ENCODE results near the gene MICA.
A peak's percentile ranks its signal among the peaks of the same experiment; 100 is the strongest.
"Not testable (repeated sequence)": the region's sequence is repeated elsewhere in the genome, so short reads cannot be mapped to it uniquely, and the experiment has no call there.

Gene MICA

DNA sequence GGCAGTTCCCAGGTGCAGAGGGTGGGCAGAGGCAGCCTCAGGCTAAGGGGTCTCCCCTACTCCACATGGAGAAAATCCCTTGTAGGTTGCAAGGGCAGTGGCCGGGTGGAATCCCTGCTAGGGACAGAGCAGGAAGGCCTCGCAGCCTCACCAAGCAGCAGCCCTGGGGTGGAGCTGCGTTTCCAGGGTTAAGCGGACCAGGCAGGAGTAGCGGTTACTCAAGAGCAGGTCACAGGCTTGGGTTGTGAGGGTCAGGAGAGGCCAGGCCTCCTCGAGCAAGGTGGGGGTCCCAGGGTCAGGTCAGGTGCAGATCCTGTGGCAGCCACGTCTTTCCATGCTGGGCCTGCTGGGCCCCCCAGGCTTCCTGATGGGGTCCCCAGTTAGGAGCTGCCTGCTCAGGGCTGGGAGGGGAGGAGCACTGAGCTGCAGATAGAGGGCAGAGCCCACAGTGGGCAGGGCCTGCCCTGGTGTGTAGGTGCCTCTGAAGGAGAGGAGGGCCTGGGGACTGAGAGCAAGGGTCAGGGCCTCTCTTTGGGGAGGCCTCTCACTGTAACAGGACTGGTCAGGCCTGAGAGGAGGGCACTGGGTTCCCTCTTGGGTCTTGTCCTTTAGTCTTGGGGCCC, 10.9 kb downstream of the MICA start:
- not testable (repeated sequence) for DNase-seq

DNA sequence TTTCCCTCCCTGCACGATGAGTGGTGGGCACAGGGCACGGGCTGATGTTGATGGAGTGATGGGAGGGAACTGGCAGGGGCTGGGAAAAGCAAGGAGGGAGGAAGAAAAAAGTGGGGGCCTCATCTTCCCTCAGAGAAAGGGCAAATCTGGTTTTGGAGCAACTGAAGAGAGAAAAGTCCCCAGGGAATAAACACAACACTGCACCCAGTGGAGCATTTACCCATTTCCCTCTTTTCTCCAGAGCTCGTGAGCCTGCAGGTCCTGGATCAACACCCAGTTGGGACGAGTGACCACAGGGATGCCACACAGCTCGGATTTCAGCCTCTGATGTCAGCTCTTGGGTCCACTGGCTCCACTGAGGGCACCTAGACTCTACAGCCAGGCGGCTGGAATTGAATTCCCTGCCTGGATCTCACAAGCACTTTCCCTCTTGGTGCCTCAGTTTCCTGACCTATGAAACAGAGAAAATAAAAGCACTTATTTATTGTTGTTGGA, 11.4 kb downstream of the MICA start:
- no peak for DNase-seq

DNA sequence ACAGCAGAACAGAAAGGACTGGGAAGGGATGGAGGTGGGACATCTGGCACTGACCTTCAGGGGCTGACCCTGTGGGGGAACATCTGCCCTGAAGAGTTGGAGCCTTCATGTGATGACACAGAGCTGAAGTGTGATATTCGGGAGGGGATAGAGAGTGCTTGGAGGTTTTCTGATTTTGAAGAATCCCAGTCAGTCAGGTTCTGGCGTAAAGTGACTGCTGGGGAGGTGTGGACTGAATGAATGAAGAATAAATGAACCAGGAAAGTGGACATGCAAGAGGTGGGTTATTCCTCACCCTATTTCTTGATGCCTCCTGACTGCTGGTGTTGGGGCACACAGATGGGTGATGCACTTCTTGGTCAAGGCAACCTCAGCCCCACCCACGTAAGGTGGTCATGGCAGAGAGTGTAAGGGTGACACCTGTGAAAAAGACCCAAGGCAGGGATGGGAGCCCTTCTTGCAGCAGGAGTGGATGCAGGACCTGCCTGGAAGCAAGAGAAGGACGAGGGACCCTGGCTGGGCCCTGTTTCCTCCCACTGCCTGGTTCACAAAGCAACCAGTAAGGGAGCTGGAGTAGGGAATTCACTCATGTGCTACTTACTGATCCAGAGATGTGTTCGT, 13.1 kb downstream of the MICA start:
- no peak for DNase-seq

DNA sequence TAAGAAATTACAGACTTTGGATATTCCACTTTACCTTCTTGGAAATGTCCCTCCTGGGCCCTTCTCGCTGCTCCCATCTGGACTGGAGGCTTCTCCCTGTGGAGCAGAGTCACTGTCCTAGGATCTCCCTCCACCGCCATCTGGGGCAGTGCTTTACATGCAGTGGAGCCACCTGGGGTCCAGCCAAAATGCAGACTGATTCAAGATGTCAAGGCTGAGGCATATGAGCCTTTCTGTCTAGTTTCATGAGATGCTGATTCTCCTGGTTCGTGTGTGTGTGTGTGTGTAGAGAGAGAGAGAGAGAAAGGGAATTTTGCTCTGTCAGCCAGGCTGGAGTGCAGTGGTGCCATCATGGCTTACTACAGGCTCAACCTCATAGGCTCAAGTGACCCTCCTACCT, 14.9 kb downstream of the MICA start:
- DNase-seq = no peak

DNA sequence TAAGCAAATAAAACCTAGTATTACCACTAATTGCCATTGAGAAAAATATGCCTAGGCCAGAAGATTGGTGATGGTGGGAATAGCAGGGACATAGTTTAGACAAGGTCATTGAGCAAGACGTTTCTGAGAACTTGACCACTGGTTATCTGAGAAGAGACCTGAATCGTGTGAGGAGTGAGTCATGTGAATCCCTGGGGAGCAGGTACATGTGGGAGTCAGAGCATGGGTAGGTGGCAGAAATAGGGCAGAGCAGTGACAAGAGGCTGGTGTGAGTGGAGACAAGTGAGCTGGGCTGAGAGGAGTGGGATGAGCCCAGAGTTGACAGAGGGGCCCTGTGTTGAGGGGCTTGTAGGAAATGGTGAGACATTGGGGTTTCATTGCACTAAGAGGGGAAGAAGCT, 16.4 kb downstream of the MICA start:
- no peak for DNase-seq

DNA sequence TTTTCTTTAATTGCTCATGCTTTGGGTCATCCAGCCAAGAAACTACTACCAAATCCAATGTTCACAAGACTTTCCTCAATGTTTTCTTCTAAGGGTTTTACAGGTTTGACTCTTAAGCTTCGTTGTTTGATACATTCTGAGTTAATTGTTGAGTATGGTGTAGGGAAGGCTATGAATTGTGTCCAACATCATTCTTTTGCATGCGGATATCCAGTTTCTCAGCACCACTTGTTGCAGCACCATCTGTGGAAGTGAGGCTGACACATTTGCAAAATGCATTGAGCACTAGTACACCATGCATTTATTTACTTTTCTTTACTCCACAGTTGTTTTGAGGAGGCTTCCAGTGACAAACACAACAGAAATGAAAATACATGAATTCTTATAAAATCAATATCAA, 17.2 kb downstream of the MICA start:
- no peak for DNase-seq

DNA sequence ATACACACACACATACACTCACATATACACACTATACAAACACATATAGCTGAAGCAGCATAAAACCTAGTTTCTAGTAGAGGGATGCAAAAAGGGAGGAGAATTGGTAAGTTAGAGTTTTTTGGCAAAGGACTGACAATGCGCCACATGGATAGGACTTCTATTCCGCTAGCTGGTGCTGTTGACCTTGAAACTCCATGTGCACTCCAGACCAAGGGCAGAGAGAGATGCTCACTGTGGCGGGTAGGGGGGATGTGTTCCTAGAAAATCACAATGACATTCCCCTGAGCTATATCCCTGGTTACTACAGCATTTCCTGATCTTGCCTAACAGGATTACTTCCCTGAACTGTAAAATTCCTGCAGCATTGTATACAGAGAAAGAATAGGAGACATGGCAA, 19.2 kb downstream of the MICA start:
- no peak for DNase-seq

DNA sequence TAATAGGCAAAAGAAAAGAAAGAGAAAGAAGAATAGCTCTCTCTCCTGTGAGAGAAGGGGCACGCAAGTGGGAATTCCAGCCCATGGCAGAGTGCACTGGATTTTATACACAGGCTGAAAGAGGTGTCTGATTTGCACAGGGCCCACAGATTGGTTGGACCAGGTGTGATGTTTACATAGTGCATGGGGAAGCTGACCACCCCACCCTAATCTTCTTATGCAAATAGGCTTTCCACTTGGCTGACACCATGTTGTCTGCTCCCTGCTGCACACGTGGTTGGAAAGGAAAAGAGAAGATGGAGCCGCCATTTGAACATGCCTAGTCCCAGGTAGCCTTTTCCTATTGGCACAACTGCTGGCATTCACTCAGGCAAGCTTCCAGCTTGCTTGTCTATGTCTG, 20.2 kb downstream of the MICA start:
- no peak for DNase-seq

DNA sequence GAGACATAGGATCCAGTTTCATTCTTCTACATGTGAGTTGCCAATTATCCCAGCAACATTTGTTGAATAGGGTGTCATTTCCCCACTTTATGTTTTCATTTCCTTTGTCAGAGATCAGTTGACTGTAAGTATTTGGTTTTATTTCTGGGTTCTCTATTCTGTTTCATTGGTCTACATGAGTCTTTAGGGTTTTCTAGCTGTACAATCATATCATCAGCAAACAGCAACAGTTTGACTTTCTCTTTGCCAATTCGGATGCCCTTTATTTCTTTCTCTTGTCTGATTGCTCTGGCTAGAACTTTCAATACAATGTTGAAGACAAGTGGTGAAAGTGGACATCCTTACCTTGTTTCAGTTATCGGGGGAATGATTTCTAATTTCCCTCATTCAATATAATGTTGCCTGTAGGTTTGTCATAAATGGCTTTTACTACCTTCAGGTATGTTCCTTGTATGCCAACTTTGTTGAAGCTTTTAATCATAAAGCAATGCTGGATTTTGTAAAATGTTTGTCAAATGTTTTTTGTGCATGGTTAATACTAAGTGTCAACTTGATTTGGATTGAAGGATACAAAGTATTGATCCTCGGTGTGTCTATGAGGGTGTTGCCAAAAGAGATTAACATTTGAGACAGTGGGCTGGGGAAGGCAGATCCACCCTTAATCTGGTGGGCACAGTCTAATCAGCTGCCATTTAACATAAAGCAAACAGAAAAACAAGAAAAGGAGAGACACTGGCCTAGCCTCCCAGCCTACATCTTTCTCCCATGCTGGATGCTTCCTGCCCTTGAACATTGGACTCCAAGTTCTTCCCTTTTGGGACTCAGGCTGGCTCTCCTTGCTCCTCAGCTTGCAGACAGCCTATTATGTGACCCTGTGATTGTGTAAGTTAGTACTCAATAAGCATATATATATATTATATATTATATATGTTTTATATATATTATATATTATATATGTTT, 23.3 kb downstream of the MICA start:
- DNase-seq = no peak

DNA sequence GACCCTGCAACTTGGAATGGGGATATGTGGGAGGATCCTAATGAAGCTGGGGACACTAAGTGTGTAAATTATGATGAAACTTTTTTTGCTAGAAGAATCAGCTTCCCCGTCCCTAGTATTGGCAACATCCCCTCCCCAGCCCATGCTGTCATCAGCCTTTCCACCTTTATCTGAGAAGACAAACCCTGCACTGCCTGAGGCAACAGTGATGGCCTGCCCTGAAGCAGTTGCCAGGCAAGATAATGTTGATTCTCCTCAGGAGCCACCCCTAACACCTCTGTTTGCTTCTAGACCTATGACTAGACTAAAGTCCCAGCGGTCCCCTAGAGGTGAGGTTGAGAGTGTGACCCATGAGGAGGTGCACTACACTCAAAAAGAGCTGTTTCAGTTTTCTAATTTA, 27.1 kb downstream of the MICA start:
- DNase-seq = no peak

DNA sequence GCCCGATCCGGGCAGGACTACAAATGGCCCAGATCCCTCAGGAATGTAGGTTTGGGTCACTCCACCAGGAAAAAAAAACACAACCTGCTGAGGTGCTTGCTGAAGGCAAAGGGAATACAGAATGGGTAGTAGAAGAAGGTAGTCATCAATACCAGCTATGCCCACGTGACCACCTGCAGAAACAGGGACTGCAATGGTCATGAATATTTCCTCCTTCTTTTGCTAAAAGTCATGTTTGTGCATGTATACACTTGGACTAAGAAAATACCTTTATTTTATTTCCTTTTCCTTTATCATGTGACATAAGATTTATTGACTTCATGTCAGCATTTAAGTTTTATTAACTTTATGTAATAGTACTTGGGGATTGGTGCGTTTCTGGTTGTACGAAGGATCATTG, 31.7 kb downstream of the MICA start:
- not testable (repeated sequence) for DNase-seq

DNA sequence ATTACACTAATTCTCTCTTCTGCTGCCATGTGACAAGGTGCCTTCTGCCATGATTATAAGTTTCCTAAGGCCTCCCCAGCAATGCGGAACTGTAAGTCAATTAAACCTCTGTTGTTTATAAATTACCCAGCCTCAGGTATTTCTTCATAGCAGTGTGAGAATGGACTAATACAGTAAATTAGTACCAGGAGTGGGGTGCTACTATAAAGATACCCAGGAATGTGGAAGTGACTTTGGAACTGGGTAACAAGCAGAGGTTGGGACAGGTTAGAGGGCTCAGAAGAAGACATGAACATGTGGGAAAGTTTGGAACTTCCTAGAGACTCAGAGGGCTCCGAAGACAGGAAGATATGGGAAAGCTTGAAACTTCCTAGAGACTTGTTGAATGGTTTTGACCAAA, 34.8 kb downstream of the MICA start:
- no peak for DNase-seq

DNA sequence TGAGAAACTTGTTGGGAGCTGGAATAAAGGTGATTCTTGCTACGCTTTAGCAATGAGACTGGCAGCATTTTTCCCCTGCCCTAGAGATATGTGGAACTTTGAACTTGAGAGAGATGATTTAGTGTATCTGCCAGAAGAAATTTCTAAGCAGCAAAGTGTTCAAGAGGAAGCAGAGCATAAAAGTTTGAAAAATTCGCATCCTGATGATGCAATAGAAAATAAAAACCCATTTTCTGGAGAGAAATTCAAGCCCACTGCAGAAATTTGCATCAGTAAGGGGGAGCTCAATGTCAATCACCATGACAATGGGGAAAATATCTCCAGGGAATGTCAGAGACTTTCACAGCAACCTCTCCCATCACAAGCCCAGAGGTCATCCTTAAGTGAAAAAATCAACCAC, 35.3 kb downstream of the MICA start:
- no peak for DNase-seq

DNA sequence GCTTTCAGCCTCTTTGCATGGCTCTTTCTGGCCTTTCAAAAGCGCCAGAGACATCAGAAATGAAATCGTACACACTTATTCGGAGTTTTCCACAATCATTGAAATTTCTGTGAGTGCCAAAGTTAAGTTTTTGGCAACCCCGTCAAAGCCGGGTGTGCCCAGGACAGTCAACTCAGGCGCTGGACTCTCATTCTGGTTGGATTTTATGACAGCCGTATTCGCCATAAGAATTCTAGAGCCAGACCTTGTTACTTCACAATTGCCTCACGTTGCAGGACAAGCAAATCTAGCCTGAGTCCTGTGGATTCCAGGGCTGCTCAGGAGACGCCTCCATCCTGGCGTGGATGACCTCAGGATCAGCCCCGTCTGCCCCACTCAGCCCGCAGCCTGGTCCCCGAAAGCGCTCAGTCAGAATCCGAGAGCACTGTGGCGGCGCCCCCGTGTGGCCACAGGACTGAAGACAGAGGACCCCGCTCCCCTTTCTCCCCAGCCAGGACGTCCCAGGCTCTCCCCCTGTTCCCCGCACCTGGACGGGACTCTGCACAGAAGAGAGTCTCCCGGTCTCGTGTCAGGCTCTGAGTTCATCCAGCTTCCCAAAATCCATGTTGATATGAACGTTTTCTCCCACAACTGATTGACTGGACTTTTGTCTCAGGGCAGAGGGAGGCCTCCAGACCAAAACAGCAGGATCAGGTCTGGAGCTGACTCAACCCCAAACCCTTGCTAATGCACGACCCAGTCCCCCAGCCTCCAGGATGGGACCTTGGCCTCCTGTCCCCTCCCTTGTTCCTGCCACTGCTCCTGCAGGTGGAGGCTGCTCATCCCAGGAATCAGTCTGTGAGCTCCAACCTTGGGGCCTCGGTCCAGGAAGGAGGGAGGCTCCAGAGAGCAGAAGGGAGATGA, 38.2 kb downstream of the MICA start:
- peak; percentile 40 to 54 for DNase-seq

DNA sequence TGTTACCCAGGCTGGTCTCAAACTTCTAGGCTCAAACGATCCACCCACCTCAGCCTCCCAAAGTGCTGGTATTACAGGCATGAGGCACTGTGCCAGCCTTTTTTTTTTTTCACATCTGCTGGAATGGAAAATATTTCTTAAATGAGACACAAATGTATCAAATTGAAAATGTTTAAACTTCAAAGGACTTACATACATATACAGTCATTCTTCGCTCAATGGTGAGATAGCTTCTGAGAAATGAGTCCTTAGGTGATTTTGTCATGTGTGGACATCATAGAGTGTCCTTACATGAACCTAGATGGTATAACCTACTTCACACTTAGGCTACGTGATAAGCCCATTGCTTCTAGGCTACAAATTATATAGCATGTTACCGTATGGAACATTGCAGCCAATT, 43.1 kb downstream of the MICA start:
- DNase-seq = no peak

DNA sequence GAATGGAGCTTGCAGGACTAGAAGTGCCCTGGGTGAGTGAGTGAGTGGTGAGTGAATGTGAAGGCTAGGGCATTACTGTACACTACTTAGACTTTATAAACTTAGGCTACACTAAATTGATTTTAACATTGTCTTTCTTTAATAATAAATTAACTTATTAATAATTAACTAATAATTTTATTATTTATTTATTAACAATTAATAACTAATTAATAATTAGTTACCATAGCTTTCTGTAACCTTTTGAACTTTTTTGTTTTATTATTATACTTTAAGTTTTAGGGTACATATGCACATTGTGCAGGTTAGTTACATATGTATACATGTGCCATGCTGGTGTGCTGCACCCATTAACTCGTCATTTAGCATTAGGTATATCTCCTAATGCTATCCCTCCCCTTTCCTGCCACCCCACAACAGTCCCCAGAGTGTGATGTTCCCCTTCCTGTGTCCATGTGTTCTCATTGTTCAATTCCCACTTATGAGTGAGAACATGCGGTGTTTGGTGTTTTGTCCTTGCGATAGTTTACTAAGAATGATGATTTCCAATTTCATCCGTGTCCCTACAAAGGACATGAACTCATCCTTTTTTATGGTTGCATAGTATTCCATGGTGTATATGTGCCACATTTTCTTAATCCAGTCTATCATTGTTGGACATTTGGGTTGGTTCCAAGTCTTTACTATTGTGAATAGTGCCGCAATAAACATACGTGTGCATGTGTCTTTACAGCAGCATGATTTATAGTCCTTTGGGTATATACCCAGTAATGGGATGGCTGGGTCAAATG, 43.8 kb downstream of the MICA start:
- not testable (repeated sequence) for DNase-seq

DNA sequence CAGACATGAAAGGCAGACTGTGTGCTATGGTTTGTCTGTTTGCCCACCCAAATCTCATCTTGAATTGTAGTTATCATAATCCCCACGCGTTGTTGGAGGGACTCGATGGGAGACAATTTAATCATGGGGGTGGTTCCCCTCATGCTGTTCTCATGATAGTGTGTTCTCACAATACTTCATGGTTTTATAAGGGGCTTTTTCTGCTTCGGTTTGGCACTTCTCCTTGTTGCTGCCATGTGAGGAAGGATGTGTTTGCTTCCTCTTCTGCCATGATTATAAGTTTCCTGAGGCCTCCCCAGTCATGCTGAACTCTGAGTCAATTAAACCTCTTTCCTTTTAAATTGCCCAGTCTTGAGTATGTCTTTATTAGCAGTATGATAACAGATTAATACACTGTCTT, 47.4 kb downstream of the MICA start:
- DNase-seq = peak in 1 of 2 donors; percentile 13

DNA sequence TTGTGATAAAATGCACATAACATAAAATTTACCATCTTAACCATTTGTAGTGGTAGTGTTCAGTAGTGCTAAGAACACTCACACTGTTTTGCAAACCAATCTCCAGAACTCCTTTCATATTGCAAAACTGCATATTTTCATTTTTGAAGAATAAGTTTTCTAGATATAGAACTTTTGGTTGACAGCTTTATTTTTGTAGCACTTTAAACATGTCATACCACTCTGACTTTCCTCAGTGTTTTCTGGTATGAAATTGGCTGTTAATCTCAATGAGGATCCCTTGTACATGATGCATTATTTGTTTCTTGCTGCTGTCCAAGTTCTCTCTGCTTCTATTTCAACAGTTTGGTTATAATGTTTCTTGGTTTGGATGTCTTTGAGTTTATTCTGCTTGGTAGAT, 49.5 kb downstream of the MICA start:
- no peak for DNase-seq

DNA sequence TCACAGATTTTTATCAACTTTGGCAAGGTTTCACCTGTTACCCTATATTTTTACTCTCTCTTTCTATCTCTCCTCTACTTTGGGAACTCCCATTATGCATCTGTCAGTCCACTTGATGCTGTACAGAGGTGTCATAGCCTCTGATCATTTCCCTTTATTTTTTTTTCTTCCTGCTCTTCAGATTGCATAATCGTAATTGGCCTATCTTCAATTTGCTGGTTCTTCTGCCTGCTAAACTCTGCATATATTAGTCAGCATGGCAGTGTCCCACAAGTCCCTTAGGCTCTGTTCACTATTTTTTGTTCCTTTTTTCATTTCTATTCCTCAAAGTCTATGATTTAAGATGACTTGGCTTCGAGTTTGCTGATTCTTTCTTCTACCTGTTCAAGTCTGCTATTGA, 49.9 kb downstream of the MICA start:
- DNase-seq = peak in 1 of 2 donors; percentile 33

DNA sequence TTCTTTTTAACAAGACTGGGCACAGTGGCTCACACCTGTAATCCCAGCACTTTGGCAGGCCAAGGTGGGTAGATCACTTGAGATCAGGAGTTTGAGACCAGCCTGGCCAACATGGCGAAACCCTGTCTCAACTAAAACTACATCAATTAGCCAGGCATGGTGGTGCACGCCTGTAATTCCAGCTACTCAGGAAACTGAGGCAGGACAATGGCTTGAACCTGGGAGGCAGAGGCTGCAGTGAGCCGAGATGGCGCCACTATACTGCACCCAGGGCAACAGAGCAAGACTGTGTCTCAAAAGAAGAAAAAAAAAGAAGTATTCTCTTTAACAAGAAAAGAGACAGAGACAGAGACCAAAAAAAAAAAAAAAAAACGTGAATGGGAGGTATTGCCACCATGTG, 56.5 kb downstream of the MICA start:
- not testable (repeated sequence) for DNase-seq

DNA sequence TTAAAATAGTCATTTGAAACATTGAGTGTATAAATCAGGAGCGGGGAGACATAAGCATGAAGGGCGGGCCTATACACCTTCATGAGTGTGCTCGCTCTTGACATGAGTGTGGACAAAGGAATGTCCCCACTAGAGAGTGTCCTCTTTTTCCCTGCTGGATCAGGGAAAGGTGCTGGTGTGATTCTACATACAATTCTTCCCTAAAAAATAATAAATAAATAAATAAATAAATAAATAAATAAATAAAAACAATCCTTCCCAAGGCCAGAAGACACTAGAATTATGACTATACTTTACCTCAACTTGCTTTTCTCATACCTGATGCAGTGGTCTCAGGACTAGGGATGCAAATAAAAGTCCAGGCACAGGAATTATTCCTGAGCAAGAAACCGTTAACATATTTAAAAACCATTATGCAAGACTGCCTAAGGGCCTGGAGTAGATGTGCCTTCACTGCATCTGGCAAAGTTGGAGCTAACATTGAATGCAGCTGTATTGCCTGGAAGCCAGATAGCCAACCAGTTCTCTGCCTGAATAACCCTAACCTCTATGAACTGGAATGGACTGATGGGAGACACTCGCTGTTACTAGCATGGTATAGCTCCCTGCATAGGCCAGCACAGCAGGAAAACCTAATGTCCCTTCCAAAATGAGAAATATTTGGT, 57.1 kb downstream of the MICA start:
- DNase-seq = no peak

All from bone marrow (tissue), 2 donors.